Limb (tissue), 2 donors: Measurements from ENCODE around the gene AZIN2.
"Not testable (repeated sequence)": the region's sequence is repeated elsewhere in the genome, so short reads cannot be mapped to it uniquely, and the experiment has no call there.

Experiments used
- DNase-seq, 2 donors: peaks; one replicate each; pipeline ENCODE4 v3.0.0-alpha.2; 2016; ENCODE audit errors: extremely low spot score in 2 of 2

AZIN2 gene

DNA sequence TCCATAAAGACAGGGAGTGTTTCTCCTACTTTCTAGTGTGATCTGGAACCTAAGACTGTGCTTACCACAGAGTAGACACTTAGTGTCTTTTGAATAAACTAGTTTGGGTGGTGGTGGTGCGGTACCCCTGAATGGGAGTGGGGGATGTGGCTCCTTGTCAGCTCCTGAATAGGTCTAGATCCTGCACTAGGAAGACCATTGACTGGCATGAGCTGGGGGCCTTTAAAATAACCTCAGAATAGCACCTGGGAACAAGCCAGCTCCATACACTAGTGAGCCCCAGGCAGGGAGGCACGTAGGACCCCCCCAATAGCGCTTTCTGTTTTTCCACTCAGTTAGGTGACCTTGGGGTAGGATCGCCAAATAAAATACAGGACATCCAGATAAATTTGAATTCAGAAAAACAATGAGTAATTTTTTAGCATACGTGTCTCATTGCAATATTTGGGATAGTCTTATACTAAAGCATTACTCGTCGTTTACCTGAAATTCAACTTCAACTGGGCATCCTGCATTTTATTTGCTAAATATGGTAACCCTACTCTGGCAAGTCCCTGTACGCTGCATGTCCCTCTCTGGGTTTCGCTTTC lies 45.6 kb downstream of the AZIN2 start:
- no peak for DNase-seq

DNA sequence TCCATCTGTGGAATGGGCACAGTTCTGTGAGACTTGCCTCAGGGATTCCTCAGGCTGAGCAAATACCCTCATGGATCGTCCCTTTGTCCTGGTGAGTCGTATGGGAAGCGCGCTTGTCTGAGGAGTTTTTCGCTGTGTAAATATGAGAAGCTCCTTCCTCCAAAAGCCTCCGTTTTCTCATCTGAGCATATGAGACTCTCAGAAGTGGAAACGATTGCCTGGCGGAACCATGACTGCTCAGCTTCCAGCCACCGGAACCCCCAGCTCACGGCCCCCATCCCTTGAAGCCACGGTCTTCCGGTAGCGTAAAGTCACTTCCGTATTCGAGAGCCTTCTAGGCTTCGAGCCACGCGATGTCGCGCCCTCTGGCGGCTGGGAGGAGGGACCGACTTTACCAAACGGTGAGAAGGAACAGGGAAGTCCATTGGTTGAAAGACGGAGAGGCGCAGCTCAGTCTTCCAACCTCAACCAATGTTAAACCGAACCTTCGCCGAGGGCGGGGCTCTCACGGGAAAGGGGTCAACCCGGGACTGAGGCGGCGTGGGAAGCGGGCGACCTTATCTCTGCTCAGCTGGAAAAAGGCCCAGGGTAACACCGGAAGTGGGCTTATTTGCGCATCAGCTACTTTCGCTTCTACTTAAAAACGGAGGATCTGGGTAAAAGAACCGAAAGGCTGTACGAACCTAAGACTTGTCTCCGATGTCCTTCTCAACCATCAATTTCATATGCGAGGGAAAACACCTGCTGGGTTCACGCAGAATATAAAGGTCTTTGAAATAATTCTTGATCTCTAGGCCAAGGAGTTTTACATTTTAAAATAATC lies 46.3 kb downstream of the AZIN2 start:
- DNase-seq, result peak; percentile 98

GRCh38 chr1:33128781-33129180 lies 47.8 kb downstream of the AZIN2 start:
- DNase-seq, result no peak

GRCh38 chr1:33130297-33130696 lies 49.3 kb downstream of the AZIN2 start:
- no peak for DNase-seq

DNA sequence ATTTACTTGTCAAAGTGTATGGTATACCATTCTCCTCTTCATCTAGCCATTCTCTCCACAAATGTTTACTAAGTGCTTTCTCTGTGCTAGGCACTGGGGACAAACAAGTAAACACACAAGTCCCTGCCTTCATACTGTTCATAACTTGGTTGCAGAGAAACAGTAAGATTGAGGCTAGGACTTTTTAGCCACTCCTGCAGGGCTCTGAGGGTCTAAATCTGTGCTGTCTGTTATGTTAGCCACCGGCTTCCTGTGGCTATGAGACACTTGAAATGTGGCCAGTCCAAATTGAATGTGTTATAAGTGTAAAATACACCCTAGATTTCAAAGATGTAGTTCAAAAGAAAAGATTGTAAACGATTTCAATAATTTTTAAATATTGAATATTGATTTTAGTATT lies 50.2 kb downstream of the AZIN2 start:
- DNase-seq, result no peak

DNA sequence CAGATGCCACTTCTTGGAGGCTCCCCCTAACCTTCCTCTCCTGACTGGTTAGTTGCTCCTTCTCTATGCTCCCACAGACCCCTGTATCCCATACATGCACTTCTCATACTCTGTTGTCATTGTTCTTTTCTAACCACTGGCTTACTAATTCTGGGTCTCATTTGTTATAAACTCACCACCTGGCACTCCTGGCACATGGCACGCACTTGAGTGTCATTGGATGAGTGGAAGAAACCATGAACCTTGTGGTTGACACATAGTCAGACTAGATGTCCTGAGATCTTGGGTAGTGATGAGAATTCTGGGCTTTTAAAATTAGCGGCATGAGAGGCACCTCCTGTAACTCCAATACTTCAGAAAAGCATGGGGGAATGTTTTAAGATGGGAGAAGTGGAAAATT lies 51.6 kb downstream of the AZIN2 start:
- DNase-seq, result no peak

DNA sequence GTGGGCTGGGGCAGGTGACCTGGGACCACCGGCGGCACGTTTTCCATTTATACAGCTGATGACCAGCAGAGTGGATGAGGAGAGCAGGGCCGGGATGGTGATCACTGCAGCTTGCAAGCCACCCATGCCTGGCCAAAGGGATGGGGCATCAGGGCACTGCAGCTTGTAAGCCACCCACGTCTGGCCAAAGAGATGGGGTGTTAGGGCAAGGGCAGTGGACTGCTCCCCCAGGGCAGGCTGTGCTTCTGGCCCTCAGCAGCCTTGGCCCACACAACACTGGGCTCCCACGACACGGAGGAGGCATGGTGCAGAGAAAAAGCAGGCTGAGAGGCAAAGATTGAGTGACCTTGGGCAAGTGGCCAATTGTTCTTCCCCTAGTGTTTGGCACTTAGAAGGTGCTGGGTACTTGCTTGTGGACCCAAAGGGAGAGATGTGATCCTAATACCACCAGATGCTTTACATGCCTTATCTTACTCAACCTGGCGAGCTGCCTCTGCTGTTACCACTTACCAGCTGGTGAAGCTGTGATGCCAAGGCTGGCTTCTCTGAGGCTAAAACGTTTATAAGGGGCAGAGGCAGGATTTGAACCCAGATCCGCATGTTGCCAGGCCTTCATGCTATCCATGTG lies 52.6 kb downstream of the AZIN2 start:
- DNase-seq, result no peak

DNA sequence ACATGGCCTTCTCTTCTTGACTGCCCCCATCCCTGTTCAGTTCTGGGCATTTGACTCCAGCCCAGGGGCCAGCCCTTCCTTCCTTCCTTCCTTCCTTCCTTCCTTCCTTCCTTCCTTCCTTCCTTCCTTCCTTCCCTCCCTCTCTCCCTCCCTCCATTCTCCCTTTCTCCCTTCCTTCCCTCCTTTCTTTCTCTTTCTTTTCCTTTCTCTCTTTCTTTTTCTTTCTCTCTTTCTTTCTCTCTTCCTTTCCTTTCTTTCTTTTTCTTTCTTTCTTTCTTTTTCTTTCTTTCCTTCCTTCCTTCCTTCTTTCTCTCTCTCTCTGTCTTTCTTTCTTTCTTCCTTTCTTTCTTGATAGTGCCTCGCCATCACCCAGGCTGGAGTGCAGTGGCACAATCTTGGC lies 55.1 kb downstream of the AZIN2 start:
- not testable (repeated sequence) for DNase-seq

DNA sequence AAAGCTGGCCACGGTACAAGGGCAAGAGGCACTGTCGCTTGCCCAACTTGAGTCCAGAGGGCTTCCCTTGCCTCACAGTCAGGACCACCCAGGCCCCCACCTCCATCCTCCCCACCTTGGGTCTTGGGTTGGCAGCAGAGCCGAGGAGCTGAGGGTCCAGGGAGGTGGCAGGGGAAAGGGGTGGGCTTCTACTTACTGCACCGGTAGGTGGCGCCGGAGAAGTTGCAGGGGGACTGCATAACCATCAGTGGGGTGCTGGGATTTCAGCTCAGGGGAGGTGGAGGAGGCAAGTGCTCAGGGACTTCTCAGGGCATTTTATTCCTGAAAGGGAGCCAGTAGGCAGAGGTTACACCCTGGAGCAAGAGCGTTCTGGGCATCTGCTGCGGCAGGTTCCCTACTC lies 56.8 kb downstream of the AZIN2 start:
- DNase-seq, result peak in 1 of 2 donors; percentile 70

DNA sequence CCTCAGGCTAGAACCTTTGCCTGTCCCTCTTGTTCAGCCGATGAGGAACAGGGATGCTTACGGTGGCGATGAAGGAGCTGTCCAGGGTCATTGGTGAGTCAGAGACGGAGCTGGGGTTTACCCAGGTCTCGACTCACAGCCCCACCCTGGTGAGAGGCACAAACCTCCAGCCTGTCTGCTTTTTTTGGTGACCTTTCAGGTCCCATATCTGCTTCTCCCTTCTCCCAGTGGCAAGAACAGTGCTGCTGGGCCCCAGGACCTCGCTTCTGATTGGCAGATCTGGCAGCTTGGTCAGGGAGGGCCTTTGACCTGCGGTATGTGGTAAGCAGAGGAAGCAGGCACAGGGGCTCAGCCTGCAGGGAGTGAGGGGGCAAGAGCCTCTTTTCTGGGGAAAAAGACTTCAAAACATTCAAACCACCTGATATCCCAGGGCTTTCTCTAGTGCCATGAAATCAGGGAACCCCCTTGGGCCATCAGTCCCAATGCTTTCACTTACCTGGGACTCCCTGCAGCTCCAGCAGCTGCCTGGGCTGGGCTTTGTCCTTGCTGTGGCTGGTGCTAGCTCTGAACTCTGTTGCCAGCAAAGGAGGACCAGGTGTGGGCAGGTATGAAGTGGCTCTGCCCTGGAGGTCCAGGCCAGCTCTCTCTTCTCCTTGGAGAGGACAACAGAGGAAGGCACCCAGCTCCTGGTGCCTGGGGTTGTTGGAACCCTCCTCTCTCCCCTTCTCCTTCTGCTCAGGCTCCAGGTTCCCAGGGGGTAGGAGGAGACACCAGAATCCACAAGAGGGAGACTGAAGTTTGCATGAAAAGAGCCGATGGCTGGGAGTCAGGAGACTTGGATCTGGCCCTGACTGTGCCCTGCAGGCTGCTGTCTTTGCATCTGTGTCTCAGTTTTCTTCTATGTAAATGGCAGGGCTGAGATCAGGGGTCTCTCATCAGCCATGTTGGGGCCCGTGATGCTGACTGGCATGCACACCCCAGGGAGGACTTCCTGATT lies 59.5 kb downstream of the AZIN2 start:
- no peak for DNase-seq

DNA sequence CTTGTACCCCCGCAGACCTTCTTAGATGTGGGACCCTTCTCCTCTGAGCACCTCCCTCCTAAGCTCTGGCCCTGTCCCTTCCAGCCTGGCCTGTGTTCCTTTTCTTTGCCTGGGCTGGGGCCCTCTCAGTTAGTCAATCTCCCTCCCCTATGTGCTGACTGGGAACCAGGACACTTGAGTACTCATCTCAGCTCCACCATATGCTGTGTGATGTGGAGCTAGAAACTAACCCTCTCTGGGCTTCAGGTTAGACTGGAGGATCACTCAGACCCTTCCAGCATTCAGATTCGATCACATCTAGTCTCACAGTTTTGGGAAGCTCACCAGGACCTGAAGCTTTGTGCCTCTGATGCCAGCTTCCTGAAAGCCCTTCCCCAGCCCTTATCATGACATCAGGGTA lies 60.3 kb downstream of the AZIN2 start:
- no peak for DNase-seq

DNA sequence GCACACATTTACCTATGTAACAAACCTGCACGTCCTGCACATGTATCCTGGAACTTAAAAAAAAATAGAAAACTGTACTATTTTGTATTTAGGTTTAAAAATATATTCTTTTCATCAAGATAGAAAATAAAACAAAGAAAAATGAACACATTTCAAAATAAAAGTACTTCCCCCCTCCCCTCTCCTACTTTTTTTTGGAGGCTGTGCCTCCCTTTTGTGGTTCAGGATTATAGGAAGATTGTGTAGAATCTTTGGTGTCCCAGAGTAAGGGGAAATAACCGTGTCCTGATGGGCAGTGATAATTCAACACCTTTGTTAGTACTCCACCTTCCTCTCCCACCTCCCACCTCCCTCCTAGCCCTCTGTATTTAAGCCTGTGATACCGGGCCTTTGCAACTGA lies 60.8 kb downstream of the AZIN2 start:
- no peak for DNase-seq

DNA sequence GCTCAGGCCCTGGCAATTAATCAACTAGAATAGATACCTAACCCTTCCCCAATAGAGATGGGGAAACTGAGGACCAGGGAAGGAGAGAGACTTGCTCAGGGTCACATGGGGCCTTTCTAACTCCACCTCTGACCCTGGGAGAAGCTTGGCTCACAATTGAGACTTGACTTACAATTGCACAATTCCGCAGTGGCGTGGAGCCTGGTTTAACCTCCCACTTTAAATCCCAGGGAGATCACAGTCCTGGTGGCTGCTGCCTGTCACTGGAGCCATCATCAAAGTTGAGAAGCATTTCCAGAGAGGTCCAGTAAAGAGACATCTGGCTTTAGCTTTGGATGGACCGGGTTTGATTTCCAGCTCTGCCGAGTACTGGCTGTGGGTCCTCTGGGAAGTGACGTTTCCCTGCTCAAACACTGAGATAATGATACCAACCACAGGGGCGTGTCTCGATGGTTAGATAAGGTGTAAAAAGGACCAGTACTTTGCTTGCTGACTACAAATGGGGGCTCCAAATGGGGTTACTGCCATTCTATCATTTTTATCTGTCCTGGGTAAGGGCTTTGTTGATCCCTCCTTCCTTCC lies 61.6 kb downstream of the AZIN2 start:
- no peak for DNase-seq

- peak in 1 of 2 donors; percentile 58 for DNase-seq
These were observed 62.2 kb downstream of the AZIN2 start for GRCh38 chr1:33143176-33143575.

DNA sequence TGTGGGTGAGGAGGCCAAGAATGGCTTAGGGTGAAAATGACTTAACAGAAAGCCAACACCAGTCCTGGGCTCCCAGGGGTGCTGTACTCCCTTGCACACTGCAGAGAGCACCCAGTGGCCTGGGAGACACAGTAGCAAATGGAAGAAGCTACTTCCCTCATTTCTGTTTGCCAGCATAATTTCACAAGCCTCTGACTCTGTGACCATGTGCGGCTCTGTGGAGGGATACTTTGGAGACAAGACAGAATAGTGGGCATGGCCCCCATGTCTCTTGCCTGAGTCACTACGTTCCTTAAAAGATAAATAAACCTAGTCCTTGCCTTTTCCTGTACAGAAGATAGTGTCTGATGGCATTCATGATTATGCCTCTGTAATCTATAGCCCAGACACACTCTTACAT lies 62.7 kb downstream of the AZIN2 start:
- no peak for DNase-seq

- DNase-seq, result no peak
These were observed 65.0 kb downstream of the AZIN2 start for GRCh38 chr1:33146003-33146402.

DNA sequence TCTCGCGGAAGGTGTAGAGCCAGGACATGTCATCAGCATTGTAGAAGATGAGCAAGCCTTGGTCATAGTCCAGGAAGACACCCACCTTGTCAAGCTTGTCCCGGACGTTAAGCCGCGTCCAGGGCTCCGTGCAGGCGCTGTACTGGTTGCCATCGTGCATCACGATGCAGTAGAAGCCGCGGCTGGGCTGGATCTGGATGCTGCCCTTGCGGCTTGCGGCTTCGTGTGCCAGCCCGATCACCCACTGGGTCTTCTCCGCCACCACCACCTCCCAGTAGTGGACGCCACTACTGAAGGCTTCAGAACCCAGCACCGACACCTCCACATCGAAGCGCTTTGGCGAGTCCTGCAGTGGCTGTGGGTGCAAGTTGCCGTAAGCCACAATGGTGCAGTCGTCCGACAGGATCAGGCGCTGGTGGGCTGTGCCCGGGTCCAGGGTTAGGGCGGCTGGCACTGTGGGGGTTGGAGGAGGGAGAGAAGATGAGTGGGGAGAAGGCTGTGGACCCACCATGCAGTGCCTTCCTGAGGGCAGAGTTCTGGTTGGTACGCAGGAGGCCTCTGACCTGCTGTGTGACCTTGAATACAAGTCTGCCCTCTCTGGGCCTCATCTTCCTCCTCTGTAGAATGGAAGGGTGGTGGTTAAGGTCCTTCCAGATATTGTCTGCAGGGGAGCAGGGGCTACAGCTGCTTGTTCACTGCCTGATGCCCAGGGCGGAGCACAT lies 66.5 kb downstream of the AZIN2 start:
- no peak for DNase-seq

- DNase-seq, result no peak
These were observed 67.0 kb downstream of the AZIN2 start for GRCh38 chr1:33147997-33148314.

GRCh38 chr1:33148615-33149014 lies 67.7 kb downstream of the AZIN2 start:
- no peak for DNase-seq

DNA sequence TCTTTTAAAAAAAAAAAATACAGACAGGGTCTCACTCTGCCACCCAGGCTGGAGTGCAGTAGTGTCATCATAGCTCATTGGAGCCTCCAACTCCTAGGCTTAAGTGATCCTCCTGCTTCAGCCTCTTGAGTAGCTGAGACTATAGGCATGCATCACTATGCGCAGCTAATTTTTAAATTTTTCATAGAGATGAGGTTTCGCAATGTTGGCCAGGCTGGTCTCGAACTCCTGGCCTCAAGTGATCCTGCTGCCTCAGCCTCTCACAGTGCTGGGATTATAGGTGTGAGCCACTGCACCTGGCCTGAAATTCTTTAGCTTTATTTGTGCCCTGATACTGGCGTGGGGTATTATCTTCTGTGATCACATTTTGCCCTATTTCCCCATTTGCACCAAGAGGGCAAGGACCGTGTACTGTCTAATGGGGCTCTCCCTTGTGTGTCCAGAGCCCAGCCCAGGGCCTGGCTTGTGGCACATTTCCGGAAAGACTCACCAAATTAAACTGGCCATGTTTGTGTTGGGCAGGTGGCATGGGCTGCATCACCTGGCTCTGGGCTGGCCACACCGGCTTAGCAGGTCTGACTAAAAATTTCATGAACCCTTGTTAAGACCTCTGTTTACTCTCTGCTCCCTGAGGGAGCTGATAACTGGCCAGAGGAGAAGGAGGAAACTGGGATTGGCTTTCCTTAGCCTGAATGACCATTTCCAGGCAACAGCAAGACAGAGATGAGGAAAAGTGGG lies 68.7 kb downstream of the AZIN2 start:
- DNase-seq, result no peak
